ENCODE measurements around the gene FLNC.
A peak's percentile ranks its signal among the peaks of the same experiment; 100 is the strongest.

The FLNC gene

DNA sequence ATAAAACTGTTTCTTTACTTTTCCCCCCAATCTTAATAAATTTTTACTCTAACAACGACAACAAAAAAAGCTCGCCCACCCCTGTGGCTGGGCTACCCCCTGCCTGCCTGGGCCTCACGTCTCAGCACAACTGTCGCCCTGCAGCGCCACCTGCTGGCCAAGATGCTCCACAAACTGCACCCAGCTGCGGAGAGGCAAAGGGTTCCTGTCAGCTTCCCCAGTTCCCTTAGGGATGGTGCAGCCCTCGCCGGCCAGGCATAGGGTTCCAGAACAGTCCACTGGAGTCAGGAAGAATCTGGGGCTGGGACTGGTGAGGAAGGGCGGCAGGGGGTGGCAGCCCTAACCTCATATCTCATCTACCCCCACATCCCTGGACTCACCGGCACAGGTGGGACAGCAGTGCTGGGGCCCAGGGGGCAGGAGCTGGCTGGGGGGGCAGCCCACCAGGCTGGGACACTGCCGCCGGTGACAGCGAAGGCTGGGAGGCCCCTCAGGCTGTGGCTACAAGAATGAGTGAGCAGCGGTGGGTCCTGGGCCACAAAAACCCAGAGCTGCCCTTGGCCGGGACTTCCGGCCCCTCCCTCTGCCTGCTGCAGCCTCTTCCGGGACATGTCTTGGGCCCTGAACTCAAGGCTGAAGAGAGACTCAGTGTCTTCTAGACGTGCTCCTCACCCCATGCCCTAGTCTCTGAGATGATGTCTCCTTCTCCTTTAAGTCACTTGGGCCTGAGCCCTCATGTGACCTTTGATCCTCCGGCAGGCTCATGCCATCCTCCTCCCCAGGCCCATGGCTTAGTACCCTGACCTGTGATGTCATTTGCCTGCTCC lies 53.6 kb downstream of the FLNC start:
- peak; percentile 74 for DNase-seq

DNA sequence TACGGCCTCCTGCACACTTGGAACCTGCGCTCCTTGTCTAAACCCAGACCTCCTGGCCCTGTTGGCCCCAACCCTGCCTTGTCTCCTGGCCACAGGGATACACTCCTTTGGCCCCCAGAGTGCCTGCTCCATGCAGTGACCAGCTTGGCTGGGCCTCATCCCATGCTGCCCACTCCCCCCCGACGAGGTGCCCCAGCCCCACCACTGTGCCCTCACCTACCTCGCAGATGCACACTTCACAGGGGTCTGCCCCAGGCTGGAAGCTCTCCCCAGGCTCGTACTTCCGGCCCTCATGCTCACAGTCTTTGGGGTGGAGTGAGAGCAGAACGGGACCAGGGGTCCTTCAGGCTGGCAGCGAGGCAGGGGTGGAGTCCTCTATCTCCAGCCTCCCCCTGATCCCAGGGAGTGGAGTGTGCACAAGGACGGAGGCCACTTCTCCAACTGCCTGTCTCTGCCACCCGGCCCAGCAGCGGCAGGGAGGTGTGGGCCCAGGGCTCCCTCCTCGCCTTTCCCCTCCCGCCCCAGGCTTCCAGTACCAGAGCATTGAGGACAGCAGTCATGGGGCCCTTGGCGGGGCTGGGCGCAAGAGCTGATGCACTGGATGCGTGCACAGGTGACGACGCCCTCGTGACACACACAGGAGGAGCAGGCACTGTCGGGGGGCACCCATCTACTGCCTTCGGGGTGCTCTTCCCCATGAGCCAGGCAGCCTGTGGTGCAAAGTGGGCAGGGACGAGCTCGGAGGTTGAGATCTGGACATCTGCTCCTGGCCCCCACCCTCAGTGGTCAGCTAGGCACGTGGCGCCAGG lies 54.6 kb downstream of the FLNC start:
- DNase-seq: no peak

DNA sequence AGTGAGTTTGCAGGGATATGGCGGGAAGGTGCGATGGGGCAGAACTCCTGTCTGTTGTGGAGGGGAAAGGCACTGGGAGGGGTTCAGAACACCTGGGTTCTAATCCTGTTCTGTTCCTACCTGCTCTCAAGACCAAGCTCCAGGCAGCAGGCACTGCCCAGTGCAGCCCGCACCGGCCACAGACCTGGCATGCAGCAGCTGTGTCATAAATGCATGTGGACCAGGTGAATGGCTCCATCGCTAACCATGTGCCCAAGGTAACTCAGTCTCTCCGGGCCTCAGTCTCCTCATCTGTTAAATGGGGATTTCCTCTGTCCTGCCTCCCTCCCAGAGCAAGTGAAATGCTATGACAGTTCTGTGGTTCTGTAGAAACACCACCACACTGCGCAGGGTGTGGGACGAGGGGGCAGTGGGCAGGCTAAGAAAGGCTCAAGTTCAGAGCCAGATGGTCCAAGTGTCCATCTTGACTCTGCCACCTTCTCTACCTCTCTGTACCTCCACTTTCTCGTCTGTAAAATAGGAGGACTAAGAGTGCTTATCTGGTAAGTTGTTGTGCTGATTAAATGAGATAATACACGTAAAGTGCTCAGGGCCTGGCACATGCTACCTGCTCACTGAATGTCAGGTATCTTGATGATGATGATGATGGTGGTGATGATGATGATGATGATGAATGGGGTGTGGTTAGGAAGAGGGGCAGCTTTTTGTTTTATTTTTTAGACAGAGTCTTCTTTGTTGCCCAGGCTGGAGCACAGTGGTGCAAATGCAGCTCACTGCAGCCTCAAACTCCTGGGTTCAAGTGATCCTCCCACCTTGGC lies 55.4 kb downstream of the FLNC start:
- no peak for DNase-seq

DNA sequence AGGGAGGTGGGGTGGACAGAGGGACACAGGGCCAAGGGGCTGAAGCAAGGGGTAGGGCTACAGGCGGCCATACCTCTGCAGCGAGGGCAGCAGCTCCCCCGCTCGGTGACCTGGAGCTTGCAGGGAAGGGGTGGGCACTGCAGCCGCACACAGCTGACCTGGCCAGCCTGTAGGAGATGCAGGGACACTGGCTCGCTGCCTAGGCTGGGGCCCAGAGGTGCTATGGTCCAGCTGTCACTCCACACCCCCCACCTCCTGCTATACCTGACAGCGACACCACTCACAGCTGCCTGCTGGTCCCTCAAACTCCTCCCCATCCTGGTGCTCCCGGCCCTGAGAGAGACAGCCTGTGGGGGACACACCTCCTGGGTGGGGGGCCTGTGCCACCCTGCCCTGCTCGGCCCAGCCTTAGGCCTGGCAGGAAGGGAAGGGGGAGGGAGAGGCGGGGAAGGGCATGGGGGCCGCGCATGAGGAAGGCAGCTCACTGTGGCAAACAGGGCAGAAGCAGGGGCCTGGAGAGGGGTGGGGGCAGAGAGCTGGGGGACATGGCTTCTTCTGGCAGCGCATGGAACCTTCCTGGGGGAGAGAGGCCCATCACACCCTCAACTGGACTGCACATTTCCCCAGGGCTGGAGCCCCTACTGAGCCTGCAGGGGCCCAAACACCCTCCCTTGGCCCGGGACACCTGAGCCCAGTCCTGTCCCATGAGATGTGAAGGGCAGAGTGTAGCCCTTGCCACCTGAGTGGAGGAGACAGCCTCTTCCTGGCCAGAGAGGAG lies 56.4 kb downstream of the FLNC start:
- DNase-seq: no peak

DNA sequence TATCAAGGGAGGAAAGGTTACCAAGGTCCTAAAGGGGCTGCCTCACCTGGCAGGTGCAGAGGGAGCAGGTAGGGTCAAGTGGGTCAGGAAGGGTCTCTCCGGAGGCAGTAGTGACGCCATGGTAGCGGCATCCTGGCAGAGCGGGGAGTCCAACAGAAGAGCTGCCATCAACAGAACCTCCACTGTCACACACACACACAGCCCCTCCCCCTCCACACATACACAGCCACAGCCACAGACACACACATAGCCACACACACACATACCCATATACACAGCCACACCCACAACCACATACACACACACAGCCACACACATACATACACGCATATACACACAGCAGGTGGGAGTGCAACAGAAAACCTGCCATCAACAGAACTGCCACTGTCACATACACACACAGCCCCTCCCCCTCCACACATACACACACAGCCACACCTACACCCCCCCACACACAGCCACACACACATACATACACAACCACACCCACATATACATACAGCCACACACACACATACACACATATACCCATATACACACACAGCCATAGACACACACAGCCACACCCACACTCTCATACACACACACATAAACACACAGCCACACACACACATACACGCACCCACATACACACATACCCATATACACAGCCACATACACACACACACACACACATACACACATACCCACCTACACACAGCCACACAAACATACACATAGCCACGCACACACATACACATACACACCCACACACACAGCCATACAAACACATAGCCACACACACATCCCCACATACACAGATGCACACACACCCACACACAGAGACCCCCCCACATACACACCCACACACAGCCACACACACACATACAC lies 57.2 kb downstream of the FLNC start:
- DNase-seq: no peak

DNA sequence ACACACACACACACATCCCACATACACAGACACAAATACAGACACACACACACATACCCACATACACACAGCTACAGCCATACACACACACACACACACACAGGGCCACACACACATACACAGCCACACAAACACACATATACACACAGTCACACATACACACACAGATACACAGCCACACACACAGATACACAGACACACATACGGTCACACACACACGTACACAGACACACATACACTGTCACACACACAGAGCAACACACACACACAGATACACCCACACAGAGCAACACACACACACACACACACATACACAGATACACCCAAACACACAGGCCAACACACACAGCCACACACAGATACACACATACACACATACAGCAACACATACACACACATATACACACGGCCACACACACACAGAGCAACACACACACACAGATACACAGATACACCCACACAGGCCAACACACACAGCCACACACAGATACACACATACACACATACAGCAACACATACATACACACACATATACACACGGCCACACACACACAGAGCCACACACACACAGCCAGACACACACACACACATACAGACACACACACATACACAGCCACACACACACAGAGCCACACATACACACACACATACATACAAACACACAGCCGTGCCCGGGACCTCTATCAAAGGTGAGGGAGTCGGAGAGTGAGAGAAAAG lies 58.0 kb downstream of the FLNC start:
- no peak for DNase-seq

DNA sequence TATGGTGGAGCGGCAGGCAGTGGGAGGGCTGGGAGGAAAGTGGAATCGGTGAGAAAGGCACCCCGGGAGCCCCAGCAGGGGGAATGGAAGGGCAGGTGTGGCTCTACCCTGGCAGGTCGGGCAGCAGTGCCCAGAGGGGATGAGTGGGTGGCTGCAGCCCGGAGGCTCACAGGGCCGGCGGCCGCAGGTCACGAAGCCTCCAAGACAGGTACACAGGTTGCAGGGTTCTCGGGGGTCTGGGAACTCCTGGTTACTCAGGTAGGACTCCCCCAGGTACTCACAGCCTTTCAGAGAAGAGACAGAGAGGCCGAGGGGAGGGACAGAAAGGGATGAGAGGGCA lies 58.5 kb downstream of the FLNC start:
- no peak for DNase-seq

DNA sequence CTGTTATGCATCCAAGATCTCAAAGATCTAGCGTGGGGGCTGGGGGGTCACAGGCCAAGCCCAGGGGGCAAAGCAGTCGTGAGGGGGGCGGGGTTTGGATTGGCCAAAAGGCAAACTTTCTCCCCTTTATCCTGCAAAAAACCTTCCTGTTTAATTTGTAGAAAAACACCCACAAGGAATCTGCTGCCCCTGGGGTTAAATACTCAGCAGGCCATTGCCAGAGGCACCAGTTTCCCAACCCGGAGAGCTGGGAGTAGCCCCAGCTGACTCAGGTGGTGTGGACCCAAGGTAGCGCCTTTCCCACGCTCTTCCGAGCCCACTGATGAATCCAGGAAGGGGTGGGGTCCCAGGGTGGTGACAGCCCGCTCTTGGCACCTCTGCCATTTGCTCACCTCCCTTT lies 58.9 kb downstream of the FLNC start:
- DNase-seq: no peak

DNA sequence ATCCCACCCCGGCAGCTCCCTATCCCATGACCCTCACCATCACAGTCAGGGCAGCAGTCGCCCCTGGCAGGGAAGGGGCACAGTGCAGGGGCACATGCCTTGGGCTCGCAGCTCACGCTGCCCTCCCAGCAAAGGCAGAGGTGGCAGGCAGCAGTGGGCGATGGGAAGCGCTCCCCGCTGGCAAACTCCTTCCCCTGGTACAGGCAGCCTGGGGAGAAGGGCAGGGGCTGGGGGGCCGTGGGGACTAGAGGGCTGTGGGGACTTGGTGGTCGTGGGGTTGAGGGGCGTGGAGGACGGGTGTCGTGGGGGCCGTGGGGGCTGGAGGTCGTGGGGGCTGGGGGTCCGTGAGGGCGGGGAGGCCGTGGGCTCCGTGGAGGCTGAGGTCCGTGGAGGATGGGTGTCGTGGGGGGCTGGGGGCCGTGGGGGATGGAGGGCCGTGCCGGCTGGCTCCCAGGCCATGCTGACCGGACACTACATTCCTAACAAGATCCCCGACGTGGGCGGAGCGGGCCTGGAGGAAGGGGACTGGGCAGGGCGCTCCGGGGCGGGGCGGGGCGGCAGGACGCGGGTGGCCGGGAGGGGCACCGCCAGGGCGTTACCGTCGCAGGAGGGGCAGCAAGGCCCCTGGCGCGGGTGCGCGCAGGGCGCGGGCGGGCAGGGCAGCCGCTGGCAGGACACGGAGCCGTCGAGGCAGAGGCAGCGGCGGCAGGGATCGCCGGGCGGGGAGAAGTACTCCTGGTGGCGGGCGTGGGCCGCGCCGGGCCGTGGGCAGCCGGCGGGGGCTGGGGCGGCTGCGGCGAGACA lies 60.3 kb downstream of the FLNC start:
- DNase-seq: no peak

DNA sequence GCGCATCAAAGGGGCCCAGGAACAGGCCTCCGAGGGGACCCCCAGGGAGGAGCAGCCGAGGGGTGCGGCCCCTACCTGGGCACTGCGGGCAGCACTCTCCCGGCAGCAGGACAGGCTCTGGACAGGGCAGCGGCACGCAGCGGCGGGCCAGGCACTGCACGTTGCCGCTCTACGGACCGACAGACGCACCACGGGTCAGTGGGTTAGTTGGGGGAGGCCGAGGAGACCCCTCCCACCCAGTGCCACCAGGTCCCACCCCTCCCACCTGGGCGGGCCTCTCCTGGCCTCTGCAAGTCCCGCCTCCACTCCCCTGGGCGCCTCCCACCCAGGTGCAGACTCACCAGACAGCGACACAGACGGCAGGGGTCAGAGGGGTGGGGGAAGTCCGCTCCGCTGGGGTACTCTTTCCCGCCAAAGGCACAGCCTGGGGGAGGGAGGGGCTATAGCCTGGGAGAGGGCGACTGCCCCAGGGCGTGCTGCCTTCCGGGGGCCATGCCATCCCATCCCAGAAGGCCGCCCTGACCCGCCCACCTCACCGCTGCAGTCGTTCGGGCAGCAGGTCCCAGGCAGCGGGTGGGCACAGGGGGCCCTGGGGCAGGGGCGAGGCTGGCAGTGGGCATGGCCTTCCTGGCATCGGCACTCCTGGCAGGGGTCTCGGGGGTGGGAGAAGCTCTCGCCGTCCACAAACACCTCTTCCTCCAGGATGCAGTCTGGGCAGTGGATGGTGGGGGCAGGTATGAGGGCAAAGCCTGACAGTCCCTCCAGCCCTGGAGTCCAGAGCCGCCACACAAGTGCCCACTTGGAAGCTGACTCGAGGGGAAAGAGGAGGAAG lies 61.1 kb downstream of the FLNC start:
- DNase-seq: no peak

DNA sequence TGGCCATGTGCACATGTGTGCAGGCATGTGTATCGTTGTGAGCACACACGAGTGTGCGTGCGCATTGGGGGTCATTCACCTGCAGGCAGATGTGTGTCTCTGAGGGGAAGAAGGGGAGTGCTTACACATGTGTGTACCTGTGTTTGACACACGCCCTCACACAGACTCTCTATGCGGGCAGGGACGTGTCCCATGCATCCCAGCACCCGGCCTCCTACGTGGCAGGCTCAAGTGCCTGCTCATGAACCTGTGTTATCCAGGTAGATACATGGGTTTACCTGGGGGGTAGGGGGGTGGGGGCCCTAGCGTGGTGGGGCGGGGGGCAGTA lies 61.7 kb downstream of the FLNC start:
- DNase-seq: no peak

DNA sequence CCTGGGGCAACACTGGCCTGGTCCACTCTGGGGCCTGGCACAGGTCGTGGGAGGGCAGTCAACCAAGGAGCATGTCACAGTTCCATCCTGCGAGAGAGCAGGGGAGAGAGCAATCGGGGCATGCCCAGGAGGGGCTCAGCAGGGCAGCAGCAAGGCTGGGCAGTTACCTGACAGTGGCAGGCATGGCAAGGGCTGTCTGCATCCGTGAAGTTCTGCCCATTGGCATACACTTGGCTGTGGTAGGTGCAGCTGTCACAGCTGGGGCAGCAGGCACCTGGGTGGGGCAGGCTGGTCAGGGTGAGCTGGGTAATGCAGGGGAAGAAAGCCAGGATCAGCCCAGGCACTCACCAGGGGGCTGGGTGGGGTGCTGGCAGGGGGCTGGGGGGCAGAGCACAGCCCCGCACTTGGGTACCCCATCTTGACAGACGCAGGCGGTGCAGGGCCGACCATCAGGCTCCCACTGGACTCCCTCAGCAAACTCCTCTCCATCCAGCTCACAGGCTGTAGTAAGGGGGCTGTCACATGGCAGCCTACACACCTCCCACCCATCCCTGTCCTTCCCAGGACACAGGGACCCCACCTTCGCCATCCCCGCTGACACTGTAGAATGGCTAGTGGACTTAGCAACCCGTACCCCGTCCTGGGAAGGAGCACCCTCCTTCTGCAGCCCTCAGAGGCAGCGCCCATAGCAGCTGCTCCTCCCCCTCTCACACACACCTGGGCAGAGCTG lies 62.5 kb downstream of the FLNC start:
- DNase-seq: no peak

DNA sequence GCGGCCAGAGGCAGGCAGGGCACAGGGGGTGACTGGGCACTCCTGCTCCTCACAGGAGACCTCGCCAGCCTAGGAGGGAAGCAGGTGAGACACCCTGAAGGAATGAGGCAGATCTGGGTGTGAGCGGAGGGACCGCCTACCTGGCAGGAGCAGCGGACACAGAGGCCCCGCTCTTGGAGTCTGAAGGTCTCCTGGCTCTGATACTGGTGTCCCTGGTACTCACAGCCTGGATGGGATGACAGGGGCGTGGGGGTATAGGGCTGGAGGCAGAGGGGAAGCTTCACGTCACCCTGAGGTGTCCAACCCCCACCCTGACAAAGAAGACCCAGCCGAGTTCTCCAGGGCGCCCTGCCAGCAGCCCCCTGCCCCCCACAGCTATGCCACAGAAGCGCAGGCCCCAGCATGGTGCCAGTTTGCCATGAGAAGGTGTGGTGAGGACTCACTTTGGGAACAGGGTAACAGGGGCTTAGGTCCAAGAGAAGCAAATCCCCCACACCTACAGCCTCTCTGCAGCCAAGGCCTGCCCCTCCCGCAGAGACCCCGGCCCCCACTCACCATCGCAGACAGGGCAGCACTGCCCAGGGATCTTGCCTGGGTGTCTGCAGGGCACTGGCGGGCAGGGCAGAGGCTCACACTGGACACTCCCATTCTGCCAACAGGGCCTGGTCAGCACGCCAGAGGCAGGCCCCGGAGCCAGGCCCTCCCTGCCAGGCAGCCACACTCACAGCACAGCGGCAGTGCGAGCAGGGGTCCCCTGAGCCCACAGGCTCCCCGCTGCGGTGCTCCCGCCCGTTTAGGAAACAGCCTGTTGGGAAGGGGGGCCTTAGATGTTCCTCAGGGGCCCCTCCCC lies 63.3 kb downstream of the FLNC start:
- no peak for DNase-seq

DNA sequence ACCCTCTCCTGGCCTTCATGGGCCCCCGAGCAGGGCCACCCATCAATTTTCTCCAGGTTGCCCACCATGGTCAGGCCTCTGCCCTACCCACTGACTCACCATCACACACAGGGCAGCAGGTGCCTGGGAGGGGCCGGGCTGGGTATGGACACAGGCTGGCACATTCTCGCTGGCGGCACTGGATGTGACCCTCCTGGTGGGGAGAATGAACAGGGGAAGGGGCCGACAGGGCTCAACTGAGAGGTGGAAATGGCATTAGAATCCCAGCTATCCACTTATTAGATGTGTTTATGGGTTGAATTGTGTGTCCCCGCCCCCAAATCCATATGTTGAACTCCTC lies 63.9 kb downstream of the FLNC start:
- DNase-seq: no peak

DNA sequence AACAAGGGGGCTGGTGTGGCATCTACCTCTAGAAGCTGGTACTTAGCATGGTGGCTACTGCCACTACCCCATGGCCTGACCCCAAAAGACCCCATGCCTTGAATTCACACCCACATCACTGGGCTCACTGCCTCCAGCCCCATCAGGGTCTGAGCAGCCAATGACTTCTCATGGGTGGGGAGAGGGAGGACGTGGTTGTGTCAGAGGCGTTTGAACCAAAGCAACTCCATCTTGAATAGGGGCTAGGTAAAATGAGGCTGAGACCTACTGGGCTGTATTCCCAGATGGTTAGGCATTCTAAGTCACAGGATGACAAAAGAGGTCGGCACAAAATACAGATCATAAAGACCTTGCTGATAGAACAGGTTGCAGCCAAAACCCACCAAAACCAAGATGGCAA lies 65.1 kb downstream of the FLNC start:
- no peak for DNase-seq

DNA sequence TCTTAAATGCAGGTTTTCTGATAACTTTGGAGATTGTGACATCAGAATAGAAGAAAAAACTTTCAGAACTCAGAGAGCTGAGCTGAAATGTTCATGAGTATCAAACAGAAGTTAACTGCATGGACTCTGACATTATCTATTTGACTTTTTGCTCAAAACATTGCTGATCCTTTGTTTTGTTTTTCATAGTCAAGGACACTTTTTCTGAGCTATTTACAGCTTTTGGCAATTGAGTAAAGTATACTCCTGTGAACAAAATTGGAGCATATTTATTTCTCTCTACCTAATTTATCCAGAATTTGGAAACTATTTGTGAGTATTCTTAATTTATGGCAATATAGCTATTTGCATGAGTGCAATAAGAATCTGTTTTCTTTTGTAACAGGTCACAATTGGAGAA lies 69.2 kb downstream of the FLNC start:
- no peak for DNase-seq

DNA sequence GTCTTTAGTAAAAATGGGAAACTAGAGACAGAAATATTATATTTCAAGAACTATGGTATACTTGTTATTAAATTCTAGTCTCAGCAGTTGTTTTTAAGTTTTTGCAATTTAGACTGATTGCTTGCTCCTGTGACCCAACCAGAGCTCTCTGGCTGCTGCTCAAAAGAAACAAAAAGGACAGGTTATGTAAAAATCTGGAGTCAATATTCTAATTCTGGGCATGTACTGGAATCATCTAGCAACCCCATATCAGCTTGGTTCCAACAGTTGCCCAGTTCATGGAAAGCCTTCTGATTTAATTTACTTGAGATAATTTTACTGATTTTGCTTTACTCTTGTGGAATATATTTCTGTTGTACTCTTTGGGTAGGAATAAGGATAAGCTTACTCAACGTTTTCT lies 70.0 kb downstream of the FLNC start:
- no peak for DNase-seq

Measured in MV-4-11 (cell line).